RWPE2 (cell line): ENCODE results near the gene LIPM.

Source experiments
- ATAC-seq: fragments of 200-7000 bp; cut with Tn5 transposase; 3 replicates; pipeline ENCODE4 v1.9.1; 2021; ENCODE audit warnings: low read depth
- DNase-seq: peaks from one replicate; pipeline ENCODE4 v3.0.0-alpha.2; 2020; ENCODE audit warnings: low spot score
- H3K27ac ChIP-seq: fragments of 450-650 bp; 2 replicates; pipeline ENCODE4 v1.5.1; 2017; ENCODE audit warnings: mild to moderate bottlenecking; ENCODE audit not compliant: poor library complexity, severe bottlenecking
- H3K27me3 ChIP-seq: fragments of 250-450 bp; sonication (Bioruptor Pico); 2 replicates; pipeline ENCODE4 v1.5.1; 2021; ENCODE audit warnings: mild to moderate bottlenecking, moderate library complexity; ENCODE audit not compliant: insufficient read depth, poor library complexity, severe bottlenecking
- H3K36me3 ChIP-seq: fragments of 250-450 bp; sonication (Bioruptor Pico); 2 replicates; pipeline ENCODE4 v1.5.1; 2020; ENCODE audit warnings: low read depth, mild to moderate bottlenecking, moderate library complexity
- H3K4me1 ChIP-seq: fragments of 250-450 bp; sonication (Bioruptor Pico); 2 replicates; pipeline ENCODE4 v1.5.1; 2021; ENCODE audit warnings: mild to moderate bottlenecking, moderate library complexity; ENCODE audit not compliant: insufficient read depth, poor library complexity, severe bottlenecking
- H3K4me3 ChIP-seq: fragments of 250-450 bp; sonication (Bioruptor Pico); 2 replicates; pipeline ENCODE4 v1.5.1; 2021; ENCODE audit warnings: mild to moderate bottlenecking, moderate library complexity; ENCODE audit not compliant: severe bottlenecking
- H3K9me3 ChIP-seq: fragments of 250-450 bp; sonication (Bioruptor Pico); 2 replicates; pipeline ENCODE4 v1.5.1; 2021; ENCODE audit warnings: mild to moderate bottlenecking, moderate library complexity; ENCODE audit not compliant: severe bottlenecking
- CTCF ChIP-seq: fragments of 450-650 bp; IDR thresholded peaks from one replicate; pipeline ENCODE4 v1.5.1; 2017; ENCODE audit warnings: mild to moderate bottlenecking, moderate library complexity; ENCODE audit not compliant: poor library complexity, severe bottlenecking

Gene LIPM

DNA sequence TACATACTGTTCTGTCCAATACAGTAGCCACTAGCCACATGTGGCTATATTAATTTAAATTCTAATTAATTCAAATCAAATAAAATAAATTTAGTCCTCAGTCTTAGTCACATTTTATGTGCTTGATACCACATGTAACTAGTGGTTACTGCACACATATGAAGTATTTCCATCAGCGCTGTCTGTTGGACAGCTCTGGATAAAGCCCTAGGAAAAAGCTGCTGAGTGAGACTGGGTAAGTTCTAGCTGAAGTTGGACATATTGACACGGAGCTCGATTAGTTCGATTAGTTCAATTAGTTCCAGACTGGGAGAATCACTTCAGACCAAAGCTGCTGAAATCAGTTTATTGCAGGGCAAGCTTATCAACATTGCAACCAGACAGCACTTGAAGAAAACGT, 15.1 kb upstream of the LIPM start:
- no peak overlapping the region for H3K27ac ChIP-seq
- H3K27me3 ChIP-seq = no peaks in the 10 kb centered on the region
- no peak overlapping the region for H3K4me3 ChIP-seq
- no peak for TF ChIP-seq CTCF
- ATAC-seq (no peak), DNase-seq (no peak)
- no peaks in the 10 kb centered on the region for H3K36me3 ChIP-seq
- H3K9me3 ChIP-seq = no peaks in the 10 kb centered on the region
- peaks cover 1% of the 10 kb centered on the region for H3K4me1 ChIP-seq

DNA sequence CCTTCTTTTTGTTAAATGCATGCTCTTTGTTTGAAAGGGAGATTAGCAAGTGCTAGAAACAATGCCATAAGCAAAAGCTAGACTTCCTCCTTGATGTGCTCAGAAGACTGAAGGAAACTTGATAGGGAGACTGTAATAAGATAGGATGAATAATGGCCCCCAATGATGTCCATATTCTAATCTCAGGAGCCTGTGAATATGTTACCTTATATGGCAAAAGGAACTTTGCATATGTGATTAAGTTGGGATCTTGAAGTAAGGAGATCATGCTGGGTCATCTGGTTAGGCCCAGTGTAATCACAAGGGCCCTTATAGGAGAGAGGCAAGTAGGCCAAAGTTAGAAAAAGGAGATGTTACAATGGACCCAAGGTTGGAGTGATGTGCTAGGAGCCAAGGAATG, 13.6 kb upstream of the LIPM start:
- no peaks in the 10 kb centered on the region for H3K36me3 ChIP-seq
- ATAC-seq = no peak
- no peak overlapping the region for H3K27ac ChIP-seq
- no peak for DNase-seq
- peaks cover 16% of the 10 kb centered on the region for H3K4me1 ChIP-seq
- no peak overlapping the region for H3K4me3 ChIP-seq
- TF ChIP-seq CTCF = no peak
- no peaks in the 10 kb centered on the region for H3K27me3 ChIP-seq
- no peaks in the 10 kb centered on the region for H3K9me3 ChIP-seq

- Histone ChIP-seq H3K9me3 (no peaks in the 10 kb centered on the region), H3K36me3 (no peaks in the 10 kb centered on the region), H3K4me1 (peaks cover 17% of the 10 kb centered on the region), H3K4me3 (no peak overlapping the region), H3K27me3 (no peaks in the 10 kb centered on the region), H3K27ac (no peak overlapping the region)
- peak; percentile 58 for TF ChIP-seq CTCF
- DNase-seq (no peak), ATAC-seq (0 out of 3 replicates have a peak, but pooled peaks have one; percentile 33)
Measured at GRCh38 chr10:88791924-88792323, 10.6 kb upstream of the LIPM start.

GRCh38 chr10:88792661-88793060, 9.9 kb upstream of the LIPM start:
- no peak for TF ChIP-seq CTCF
- DNase-seq (no peak), ATAC-seq (peak; percentile 66)

GRCh38 chr10:88793712-88794299, 8.7 kb upstream of the LIPM start:
- peak; percentile 58; the same call in 1 of the 3 replicates for ATAC-seq
- TF ChIP-seq CTCF = no peak
- Histone ChIP-seq H3K27ac (no peak overlapping the region), H3K4me3 (no peak overlapping the region), H3K36me3 (no peaks in the 10 kb centered on the region), H3K4me1 (peaks cover 17% of the 10 kb centered on the region), H3K9me3 (no peaks in the 10 kb centered on the region), H3K27me3 (no peaks in the 10 kb centered on the region)
- DNase-seq = no peak

More at GRCh38 chr10:88792661-88793060, 9.9 kb upstream of the LIPM start:
- no peak overlapping the region for H3K27ac ChIP-seq
- H3K4me1 ChIP-seq = peaks cover 17% of the 10 kb centered on the region
- H3K4me3 ChIP-seq = no peak overlapping the region
- H3K36me3 ChIP-seq = no peaks in the 10 kb centered on the region
- no peaks in the 10 kb centered on the region for H3K9me3 ChIP-seq
- H3K27me3 ChIP-seq = no peaks in the 10 kb centered on the region
